Activated CD4-positive, CD25-positive, alpha-beta regulatory T cell treated with anti-CD3 and anti-CD28 coated beads, Interleukin-2, amount 50 U/mL, for 24 hours (primary cell): Measurements from ENCODE around the gene MRPL45.
"Not testable (repeated sequence)": the region's sequence is repeated elsewhere in the genome, so short reads cannot be mapped to it uniquely, and the experiment has no call there.

Experiments
- ATAC-seq, 2 donors: fragments of 150-1000 bp; cut with Tn5 transposase; one replicate each; pipeline ENCODE4 v1.10.0; 2021; ENCODE audit warnings: mild to moderate bottlenecking in 1 of 2, moderate library complexity in 1 of 2

MRPL45 gene

DNA sequence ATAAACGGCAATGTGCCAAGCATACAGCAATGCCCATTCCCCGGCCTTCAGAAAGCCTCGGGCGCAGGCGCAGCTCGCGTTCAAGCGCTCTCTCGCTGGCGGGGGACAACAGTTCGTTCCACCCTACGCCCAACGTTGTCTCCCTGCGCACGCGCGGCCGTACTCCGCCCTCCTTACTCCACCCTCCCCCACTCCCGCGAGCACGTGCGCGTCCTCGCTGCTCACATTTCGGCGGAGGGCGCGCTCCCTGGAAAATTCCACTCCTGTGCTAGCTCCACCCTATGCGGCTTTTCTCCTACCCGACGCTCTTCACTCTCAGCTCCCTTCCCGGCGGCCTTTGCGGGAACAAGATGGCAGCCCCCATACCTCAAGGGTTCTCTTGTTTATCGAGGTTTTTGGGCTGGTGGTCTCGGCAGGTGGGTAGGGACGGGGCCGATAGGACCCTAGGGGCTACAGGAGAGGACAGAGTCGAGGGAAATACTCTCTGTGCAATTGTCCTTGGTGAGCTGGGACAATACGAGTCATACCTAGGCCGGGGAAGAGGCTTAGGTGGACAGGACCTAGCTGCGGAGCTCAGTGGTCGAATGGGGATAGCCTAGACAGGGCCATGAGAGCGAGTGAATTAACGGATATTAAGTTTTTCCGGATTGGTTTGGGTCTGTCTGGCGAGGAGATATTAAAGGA lies at the start of gene MRPL45:
Gene MRPL45, plus strand, starts transcription at position 335 of the 684 bp plus-strand sequence. Its CDS starts 16 bp downstream, at position 351.
- ATAC-seq: peak; percentile 97

DNA sequence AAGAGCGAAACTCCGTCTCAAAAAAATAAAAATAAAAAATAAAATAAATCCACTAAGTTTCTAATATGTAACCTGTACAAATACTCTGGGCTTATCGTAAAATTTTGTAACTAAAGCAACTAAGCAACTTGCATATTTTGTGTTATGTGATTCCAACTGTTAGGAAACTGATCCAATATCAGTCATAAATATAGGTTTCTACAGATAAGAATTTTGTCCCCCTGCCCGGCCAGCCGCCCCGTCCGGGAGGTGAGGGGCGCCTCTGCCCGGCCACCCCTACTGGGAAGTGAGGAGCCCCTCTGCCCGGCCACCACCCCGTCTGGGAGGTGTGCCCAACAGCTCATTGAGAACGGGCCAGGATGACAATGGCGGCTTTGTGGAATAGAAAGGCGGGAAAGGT lies 43.8 kb upstream of the MRPL45 start:
- ATAC-seq: not testable (repeated sequence)

DNA sequence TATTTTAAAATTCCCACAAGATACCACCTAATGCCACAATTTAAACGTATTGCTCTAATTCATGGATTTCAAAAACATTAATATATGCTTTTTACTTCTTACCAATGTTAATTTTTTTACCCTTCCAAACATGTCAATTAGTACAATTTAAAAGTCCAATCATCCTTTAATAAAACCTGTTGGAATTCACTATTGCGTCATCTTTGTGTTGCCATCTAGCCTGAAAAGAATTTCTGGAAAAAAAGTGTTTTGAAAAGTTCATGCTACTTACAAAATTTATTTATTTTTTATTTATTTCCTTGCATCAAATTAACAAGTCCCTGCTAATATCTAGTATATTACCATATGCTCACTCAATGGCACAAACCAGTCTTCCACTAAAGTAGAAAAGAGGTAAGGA lies 42.6 kb upstream of the MRPL45 start:
- not testable (repeated sequence) for ATAC-seq

DNA sequence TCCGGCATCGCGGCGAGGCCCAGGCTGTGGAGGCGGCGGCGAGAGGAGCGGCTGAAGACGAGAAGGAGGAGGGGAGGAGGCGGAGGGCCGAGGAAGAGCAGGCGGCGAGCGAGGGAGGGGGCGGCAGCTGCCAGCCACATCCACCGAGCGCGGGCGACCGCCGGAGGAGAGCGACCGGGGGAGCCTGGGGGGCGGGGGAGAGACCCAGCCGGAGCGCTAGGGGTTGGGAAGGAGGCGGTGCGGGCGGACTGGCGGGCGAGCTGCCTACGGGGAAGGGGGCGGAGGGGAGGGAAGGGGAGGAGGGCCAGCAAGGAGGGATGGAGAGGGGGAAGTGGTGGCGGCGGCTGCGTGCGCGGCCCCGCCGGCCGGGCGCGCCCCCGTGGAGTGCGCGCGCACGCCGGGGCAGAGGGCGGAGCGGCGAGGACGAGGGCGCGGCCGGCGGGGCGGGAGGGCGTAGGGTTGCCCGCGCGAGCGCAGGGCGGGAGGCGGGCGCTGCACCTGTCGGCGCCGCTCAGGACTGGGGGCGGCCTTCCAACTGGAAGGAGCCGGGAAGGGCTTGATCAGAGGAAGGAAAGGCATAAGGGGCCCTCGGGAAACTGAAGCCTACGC lies 39.9 kb upstream of the MRPL45 start:
- ATAC-seq: peak; percentile 88 to 89

DNA sequence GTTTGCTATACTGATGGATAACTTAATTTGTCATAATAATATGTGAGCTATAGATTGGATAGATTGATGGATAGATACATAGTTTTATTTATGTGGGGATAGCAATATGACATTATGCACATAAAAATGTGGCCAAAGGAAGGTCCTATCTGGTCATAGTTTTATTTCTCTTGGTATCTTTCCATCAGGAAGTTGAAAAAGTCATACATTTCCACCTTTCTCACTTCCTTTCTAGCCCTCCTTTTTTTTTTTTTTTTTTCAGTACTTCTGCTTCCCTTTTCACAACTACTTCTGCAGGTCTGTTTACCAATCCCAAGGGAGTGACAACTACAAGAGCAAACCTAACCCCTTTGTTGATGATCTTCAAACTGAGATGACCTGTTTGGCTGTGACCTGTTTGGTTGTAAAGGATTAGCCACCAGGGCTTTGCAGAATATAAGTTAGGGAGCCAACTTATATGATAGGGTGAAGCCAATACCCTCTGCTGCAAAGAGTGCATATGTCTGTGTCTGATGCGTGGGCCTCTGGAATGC lies 30.9 kb upstream of the MRPL45 start:
- ATAC-seq: not testable (repeated sequence)

DNA sequence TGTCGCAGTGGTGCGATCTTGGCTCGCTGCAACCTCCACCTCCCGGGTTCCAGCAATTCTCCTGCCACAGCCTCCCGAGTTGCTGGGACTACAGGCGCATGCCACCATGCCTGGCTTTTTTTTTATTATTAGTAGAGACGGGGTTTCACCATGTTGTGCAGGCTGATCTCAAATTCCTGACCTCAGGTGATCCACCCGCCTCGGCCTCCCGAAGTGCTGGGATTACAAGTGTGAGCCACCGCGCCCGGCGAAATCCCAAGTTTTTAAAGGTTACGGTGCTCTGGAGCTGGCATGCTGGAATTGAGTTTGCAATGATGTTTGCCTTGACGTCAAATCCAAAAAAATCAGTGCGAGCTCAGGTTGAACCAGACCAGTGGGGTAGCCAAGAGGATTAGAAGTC lies 30.4 kb upstream of the MRPL45 start:
- ATAC-seq: not testable (repeated sequence)

DNA sequence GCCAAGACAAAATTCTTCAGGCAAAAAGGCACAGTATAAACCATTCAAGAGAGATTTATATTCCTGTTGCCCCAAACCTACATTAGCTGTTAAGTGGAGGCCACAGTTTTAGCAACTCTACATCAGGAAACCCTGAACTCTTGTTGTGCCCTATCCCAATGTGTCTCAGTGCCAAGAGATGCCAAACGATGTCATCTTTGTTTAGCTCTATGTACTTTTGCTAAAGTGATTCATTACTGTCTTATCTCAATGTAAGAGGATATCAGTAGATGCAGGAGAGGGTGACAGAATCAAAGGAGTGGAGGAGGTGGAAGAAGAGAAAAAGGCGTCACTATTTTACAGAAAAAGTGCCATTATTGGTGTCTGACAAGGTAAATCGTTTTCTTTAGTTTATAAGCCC lies 28.8 kb upstream of the MRPL45 start:
- ATAC-seq: not testable (repeated sequence)

DNA sequence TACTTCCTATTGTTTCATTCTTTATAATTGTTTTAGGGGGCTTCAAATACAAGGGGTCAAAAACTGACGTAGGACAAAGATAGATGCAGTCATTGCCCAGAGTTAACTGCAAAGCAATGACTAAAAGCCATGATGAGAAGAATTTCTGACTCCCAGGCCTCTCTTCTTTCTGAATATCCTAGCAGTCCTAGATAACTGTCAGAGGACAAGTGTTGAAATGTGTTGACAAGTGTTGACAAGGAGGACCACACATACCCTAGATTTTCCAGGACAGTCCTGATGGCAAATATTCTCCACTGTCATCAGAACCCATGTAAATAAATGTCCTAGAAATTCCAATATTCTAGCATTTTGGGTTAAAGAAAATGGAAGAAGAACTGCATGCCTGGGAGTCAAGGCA lies 27.9 kb upstream of the MRPL45 start:
- not testable (repeated sequence) for ATAC-seq

DNA sequence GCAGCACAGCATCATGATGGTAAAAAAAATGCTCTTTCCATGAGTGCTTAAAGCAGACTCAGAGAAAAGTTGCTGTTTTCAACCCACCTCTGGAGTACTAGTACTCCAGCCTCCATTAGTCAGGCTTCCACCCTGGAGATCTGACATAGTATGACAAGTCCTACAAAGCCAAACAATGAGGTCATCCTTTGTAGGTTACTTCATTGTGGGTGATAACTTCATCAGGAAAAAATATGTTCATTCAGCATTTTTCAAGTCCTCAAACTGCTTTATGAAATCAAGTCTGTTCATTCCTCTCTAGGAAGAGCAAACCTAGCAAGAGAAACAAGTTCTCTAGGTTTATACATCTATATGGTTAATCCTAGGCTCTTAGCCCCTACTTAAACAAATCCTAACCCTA lies 27.4 kb upstream of the MRPL45 start:
- ATAC-seq: not testable (repeated sequence)

DNA sequence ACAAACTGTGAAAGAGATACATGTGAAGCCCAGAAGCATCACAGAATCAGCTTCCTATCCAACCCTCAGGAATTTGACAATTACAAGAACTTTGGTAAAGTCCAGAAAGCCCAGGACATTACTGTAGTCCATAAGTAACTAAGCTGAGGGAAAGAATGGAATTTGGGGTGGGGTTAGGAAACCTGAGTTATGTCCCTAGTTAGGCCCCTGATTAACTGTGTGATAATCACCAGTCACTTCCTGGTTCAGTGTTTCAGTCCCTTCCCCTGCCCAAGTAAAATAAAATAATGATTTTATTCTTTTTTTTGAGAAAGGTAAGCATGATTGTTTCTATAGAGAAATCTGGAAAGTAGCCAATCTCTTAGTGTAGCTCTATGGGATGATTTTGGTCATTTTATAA lies 11.0 kb upstream of the MRPL45 start:
- ATAC-seq: not testable (repeated sequence)

DNA sequence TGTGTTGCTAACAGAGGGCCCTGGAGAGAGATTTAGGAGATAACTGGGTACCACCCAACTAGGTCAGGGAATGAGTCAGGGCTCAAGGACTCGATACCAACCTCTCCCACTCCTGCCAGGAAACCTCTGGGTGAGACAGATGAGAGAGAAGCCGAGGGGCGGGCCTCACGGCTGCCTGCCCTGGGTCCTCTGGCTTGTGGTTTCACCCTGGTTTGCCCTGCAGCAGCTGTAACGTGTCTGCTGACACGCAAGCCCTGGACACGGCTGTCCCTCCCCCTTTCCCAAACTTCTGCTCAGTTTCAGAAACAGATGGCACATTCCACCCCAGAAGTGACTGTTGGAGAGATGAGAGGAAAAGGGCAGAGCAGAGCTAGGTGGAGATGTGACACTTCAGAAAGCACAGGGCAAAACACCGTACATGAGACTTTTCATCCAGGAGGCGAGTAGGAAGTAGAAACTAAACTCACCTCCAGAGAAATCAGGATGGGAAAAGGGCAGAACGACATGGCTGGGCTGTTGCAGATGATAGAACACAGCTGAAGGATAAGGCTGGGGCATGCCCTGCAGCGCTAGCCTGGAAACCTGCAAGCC lies 10.4 kb upstream of the MRPL45 start:
- peak; percentile 74 to 86 for ATAC-seq

DNA sequence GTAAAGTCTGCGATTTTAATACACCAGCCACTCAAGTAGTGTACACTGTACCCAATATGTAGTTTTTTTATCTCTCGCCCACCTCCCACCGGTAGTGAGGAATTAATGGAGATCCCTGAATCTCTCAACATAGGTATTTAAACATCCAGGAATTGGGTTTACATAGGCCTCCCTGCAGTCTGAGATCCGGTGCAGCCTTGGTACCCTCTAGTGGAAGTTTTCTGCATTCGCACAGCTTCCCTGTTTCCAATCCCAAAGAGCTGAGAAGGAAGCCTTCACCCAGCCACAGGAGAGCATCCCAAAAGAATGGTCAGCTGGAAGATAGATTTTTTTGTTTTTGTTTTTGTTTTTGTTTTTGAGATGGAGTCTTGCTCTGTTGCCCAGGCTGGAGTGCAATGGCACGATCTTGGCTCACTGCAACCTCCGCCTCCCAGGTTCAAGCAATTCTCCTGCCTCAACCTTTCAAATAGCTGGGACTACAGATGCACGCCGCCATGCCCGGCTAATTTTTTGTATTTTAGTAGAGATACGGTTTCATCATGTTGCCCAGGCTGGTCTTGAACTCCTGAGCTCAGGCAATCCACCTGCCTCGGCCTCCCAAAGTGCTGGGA lies 8.6 kb upstream of the MRPL45 start:
- not testable (repeated sequence) for ATAC-seq

DNA sequence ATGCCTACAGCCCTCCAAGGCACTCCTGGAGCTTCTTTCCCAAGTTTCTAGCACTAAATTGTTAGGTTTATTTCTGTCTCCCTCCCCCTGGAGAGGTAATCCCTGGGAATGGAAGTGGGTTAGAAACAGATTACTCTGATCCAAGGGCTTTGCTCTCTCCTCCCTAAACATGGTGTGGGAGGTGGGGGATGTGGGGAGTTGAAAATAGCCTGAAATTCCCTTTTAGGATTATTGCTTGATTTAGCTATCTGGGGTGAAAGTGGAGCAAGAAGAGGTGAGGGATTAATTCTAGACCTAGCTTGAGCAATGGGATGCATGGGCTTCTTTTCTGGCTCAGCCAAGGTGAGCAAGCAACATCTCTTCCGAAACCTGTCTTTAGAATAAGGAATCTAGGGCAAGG lies 7.2 kb upstream of the MRPL45 start:
- ATAC-seq: not testable (repeated sequence)

DNA sequence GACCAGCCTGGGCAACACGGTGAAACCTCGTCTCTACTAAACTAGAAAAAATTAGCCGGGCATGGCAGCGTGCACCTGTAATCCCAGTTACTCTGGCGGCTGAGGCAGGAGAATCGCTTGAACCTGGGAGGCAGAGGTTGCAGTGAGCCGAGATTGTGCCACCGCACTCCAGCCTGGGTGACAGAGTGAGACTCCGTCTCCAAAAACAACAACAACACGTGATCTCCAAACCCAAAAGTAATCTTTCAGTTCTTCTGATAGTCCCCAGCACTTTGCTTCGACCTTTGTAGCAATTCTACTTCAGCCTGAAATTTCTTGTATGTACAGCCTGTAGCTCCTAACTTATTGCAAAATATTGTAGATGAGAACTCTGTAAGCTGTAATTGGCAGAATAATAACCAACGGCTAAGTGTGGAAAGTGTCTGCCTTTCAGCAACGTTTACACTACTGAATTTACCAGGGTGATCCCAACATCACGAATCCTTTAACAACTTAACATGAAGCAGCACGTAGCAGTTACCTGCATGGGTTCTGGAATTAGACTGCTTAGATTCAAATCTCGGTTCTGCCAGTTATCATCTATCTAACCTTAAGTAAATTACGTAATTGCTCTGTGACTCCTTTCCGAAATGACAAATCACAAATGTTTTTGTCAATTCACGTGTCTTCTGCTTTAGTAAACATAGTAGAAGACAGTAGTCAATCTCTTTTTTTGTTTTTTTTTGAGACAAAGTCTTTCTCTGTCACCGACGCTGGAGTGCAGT lies 1.2 kb upstream of the MRPL45 start:
- ATAC-seq: not testable (repeated sequence)

DNA sequence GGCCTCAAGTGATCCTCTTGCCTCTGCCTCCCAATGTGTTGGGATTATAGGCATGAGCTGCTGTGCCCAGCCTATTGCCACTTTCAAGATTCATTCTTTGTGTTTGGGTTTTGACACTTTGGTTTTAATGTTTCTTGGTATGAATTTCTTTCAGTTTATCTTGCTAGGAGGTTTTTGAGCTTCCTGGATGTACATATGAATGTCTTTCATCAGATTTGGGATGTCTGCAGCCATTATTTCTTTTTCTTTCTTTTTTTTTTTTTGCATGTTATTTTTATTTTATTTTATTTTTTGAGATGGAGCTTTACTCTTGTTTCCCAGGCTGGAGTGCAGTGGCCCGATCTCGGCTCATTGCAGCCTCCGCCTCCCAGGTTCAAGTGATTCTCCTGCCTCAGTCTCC lies 18.5 kb downstream of the MRPL45 start:
- ATAC-seq: no peak

DNA sequence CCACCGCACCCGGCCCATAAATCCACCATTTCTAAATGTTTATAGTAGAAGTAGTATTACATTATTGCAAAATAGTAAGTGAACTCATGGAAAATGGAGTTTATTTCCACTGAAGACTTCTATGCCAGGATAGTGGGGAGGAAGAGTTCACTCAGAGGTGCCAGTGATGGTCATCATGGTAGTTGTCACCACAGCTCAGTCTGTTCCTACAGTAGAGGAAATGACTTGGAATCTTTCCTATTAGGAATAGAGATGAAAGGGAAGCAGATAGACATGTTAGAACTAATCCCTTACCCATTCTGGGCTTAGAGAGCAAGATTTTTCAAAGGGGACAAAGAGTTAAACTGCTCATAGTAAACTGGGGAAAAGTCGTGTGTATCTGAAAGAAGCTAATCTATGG lies 20.1 kb downstream of the MRPL45 start:
- ATAC-seq: no peak

DNA sequence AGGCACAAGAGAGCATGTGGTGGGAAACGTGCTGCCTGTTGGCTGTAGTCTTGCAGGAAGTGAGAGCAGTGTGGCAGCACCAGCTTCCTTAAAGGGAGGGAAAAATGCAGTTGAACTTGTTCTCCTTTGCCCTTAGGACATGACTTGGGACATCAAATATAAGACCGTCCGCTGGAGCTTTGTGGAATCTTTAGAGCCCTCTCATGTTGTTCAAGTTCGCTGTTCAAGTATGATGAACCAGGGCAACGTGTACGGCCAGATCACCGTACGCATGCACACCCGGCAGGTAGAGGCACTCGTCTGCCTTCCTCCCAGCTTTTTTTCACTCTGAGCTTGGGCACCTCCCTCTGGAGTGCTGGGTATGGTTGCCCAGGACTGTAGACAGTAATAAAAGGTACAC lies 23.5 kb downstream of the MRPL45 start:
- no peak for ATAC-seq

DNA sequence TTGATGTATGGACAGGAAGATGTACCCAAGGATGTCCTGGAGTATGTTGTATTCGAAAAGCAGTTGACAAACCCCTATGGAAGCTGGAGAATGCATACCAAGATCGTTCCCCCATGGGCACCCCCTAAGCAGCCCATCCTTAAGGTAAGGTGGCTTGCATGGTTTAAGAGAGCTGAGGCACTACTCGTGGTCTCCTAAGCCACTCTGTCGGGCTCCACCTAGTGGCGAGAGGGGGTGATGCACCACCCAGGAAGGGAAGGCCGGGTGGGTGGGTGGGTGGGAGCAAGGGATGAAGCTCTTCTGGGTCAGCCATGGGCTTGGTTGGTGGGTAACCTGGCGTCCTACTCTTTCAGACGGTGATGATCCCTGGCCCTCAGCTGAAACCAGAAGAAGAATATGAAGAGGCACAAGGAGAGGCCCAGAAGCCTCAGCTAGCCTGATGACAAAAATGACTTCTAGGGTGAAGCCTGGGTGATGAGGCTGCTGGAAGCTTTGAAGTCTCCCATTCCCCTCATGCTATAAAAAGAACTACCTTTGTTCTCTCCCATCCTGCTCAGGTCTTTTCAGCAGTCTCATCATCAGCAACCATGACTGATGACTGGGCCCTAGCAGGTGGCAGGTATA lies 25.3 kb downstream of the MRPL45 start:
- peak; percentile 69 to 80 for ATAC-seq

DNA sequence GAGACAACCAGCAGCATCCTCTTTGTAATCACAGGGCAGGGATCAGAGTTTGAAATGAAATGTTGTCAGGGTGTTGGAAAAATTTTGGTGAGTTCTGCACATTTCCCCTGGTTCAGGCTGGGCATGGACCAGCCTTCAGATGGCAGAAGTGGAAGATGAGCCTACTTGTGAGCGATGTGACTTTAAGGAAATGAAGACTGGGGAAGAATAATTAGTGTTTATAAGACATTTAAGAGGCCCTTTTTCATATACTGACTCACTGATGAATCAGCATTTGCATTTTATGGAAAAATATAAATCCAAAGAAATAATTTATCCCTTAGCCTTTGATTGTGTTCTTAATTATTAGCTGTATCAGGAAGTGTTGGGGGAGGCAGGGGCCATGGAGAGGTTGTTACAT lies 25.9 kb downstream of the MRPL45 start:
- ATAC-seq: no peak

DNA sequence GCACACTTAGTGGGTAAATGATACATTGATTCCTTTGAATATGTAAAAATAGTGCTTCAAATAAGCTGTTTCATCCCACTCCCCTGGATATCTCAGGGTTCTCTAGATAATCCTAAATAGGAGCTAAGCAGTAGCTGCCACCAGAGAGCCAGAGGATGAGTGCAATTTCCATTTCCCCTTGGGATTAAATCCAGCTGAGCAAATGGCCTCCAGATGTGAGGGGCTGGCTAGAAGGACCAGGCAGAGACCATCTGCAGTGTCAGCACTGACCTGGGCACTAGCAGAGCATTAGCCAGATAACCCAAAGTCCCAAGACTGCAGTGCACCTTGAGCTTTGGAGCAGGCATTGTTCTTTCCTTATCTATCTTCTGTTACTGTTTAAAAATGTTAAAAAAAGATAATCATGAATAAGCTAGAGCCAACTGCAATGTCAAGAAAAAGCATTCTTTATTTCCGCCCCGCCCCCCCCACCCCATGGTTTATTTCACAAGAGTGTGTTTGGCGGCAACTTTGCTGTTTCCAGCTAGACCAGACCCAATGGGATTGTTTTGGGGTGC lies 27.3 kb downstream of the MRPL45 start:
- no peak for ATAC-seq

DNA sequence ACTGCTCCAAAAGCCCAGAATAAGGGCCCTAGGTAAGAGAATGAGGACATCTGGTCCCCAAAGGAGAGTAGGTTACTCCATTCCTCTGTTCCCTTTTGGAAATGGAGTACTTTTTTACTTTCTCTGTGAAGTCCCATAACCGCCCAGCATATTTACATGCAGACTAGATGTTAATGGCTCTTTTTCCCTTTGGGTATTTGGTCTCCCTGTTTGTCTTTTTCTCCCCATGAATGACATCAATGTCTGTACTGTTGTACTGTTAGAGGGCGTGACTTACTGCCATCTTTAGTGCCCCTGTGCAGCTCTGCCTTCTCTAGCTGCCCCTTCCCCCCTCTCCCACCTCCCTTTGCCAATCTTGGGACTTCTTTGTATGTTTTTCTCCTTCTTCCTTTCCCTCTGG lies 27.8 kb downstream of the MRPL45 start:
- ATAC-seq: no peak
